ENCODE measurements around the gene TPR.

DNA sequence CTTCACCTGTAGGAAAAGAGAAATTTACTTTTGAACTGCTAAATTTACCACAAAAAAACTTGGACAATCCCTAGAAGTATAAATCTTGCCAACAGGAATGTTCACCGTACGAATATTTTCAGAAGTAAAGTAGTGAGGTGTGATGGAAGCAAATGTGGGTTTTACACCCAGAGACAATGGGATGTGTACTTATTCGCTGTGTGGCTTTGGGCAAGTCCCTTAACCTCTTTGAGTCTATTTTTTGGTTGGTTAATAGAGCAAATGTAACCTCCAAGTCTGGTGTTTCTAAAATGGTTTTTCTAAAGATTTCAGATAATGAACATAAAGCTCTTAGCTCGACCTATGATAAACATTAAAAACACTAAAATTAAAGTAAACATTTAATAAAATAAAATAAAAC lies 51.2 kb downstream of the TPR start:
- TF ChIP-seq, protein P1, sequence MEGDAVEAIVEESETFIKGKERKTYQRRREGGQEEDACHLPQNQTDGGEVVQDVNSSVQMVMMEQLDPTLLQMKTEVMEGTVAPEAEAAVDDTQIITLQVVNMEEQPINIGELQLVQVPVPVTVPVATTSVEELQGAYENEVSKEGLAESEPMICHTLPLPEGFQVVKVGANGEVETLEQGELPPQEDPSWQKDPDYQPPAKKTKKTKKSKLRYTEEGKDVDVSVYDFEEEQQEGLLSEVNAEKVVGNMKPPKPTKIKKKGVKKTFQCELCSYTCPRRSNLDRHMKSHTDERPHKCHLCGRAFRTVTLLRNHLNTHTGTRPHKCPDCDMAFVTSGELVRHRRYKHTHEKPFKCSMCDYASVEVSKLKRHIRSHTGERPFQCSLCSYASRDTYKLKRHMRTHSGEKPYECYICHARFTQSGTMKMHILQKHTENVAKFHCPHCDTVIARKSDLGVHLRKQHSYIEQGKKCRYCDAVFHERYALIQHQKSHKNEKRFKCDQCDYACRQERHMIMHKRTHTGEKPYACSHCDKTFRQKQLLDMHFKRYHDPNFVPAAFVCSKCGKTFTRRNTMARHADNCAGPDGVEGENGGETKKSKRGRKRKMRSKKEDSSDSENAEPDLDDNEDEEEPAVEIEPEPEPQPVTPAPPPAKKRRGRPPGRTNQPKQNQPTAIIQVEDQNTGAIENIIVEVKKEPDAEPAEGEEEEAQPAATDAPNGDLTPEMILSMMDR (conservative IDR thresholded peaks at IDR 0.05): no peak
- TF ChIP-seq EZH2 (IDR thresholded peaks at IDR 0.05; ENCODE audit: low read depth): no peak

Data from PC-9 (cell line).